A673 (cell line): ENCODE data around the gene LIMCH1.

Experiments
- EZH2 ChIP-seq: fragments of 200-600 bp; sonication (generic); IDR thresholded peaks from 2 replicates; pipeline ENCODE4 v1.6.1; 2017; ENCODE audit warnings: borderline replicate concordance, low read depth, mild to moderate bottlenecking, mixed read lengths, antibody characterized with exemption, low read length; ENCODE audit not compliant: poor library complexity, severe bottlenecking
- TF ChIP-seq, protein P1 (sequence below): fragments of 300-800, 200-600 bp; sonication (generic); conservative IDR thresholded peaks from 2 replicates; pipeline ENCODE4 v1.5.1; 2017; ENCODE audit warnings: low read depth, mild to moderate bottlenecking, antibody characterized with exemption, low read length, moderate library complexity, mixed read lengths

- TF ChIP-seq, protein P1, sequence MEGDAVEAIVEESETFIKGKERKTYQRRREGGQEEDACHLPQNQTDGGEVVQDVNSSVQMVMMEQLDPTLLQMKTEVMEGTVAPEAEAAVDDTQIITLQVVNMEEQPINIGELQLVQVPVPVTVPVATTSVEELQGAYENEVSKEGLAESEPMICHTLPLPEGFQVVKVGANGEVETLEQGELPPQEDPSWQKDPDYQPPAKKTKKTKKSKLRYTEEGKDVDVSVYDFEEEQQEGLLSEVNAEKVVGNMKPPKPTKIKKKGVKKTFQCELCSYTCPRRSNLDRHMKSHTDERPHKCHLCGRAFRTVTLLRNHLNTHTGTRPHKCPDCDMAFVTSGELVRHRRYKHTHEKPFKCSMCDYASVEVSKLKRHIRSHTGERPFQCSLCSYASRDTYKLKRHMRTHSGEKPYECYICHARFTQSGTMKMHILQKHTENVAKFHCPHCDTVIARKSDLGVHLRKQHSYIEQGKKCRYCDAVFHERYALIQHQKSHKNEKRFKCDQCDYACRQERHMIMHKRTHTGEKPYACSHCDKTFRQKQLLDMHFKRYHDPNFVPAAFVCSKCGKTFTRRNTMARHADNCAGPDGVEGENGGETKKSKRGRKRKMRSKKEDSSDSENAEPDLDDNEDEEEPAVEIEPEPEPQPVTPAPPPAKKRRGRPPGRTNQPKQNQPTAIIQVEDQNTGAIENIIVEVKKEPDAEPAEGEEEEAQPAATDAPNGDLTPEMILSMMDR, result no peak
- TF ChIP-seq EZH2, result no peak
These were observed 22.1 kb downstream of the LIMCH1 start for GRCh38 chr4:41559940-41560516.
